H4 (cell line): ENCODE data around the gene ACOXL. TPM values are rescaled to one million over a fixed set of nuclear protein-coding genes. Genes with fewer than 3 reads are reported as not detected.

Source experiments
- DNase-seq: peaks from one replicate; pipeline ENCODE4 v3.0.0-alpha.2; 2015; ENCODE audit warnings: low spot score
- total RNA-seq: library from RNA; depleted of rRNA; stranded (reverse); fragments of >200 nt; shearing (Covaris generic); gene quantifications from 2 replicates; pipeline ENCODE4 v1.2.3, GENCODE V29; 2014

The ACOXL gene
- total RNA-seq, 1 experiment from 2014 or later, result not detected

DNA sequence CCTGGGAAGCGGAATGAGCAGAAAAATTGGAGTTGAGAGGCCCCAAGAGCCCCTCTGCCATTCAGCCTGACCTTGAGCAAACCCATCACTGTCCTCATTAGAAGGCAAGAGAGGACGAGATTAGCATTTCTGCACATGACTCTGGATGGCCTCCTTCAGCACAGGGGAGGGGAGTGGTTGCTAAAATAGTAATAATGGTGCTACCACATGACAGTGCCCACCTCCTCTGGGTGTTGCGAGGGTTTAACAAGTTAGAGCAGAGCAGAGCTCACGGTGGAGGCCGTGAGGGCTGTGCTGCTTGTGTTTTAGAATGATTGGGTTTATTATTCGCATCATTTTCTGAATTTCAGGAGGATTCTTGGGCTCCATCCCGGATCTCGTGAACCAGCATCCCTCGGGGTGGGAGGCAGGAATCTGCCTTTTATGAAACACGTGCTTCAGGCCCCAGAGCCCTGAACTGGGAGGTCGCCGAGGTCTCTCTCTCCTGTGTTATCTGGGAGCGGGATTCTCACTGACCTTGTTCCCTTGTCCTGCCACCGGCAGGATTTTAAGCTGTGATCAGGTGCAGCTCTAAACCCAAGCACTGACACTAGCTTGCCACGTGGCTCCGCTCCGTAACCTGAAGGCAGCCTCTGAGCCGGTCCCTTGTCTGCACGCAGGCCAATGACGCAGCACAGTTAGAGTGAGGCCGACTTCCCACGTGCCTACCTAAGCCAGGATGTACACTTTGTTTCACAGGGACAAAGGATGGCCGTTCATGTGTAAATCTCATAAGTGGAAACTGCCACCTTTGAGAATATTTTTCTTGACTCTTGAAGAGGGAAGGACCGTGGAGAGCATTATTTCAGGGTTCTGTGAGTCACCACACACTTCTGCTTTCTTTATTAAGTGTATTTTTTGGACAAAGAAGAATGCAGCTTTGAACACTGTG lies 142.3 kb downstream of the ACOXL start:
- DNase-seq, result no peak

DNA sequence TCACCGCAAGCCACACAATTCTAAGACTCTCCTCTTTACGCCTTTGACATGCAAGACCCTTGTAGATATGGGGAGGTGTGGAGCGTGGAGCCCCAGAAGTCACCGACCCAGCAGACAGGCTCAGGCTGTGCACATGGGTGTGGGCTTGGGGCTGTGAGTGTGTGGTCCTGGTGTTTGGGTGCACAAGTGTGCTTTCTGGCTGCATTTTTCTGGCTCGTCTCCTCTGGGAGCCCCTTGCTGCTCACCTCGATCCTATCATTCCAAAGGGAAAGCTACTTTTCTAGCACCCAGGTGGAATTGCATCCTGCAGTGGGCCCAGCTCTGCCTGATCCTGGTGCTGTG lies 143.0 kb downstream of the ACOXL start:
- no peak for DNase-seq

DNA sequence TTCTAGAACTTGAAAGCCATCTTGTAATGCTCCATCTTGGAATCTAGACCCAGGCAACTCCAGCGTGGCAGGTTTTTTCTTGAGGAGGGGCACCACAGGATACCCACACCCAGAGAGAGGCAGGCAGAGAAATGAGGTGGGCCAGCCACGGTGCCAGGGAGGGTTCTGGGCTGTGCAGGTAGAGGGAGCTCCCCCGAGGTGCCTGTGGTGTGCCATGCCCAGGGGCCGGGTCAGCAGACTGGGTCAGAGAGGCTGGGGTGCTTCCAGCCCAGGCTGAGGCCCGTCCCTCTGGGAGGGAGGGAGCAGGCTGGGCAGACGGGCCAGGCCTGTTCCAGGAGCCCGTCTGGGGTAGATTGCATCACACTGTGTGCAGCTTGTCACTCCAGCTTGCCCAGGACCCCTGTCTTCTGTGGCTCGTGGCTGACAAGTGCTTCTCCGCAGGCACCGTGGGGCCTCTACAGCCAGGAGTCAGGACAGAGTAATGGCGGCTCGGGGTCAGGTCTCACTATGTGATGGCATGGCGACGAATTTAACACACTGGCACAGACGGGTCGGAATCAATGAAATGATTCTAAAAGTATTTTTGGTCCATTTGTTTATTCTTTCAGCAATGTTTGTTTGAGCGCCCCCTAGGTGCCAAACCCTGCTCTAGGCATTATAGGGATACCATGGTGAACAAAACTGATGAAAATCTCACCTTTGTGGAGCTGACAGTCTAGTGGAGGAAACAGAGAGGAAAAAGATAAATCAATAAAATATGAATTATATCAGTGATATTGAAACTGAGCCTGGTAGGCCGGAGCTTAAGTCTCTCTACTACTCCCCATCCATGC lies 144.0 kb downstream of the ACOXL start:
- DNase-seq, result no peak

DNA sequence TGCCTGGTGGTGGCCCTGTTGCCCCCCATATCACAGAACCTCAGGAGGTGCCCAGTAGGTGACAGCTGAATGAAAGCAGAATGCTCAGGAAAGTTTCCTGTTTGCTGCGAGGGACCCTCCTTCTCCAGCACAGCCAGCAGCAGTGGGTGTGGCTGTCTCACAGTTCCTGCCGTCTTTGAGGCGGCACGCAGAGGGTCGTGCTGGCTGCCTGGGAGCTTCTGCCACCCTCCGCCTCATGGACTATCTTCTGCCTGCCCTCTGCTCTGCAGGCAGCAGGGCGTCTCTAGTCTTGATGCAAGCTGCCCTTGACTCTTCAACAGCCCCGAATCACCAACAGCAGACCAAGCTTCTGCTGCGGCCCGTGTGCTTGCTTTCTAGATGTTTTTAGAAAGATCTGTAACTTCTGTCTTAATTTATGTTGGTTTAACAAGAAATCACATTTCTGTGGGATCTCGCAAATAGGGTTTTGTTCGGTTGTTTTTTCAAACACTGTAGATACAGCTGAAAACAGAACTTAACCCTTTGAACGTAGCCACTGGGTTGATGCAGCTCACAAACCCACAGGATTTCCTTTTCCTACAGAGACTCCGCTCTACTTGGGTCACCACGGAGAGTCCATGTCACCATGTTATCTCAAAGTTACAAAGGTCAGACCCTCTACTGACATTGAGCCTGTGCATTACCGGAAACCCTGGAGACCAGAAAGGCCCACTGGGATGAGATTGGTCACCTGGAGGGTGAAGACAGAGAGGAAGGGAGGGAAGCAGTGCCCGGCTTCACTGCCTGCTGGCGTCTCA lies 144.9 kb downstream of the ACOXL start:
- no peak for DNase-seq

DNA sequence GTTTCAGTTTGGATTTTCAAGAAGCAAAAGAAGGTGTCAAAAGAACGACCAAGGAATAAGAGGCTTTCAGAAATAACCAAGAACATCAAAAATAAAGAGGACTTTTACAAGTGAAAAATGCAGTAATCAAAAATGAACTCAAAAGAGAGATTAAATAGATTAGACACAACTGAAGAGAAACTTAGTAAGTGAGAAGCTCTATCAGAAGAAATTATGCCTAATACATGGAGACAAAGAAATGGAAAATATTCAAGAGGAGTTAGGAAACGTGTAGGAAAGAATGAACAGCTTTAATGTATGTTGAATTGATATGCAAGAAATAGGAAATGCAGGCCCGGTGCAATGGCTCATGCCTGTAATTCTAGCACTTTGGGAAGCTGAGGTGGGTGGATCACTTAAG lies 145.8 kb downstream of the ACOXL start:
- DNase-seq, result no peak

DNA sequence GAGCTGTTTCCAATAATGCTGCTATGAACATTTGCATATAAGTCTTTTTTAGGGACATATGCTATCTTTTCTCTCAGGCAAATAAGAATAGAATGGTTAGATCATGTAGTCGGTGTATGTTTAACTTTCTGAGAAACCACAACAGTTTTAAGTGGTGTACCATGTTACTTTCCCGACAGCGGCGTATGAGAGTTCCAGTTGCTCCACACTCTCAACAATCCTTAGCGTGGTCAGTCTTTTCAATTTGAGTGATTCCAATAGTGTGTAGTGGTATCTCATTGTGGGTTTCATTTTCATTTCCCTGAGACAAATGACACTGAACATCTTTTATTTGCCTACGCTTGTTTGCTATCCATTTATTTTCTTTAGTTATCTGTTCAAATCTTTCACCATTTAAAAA lies 149.5 kb downstream of the ACOXL start:
- no peak for DNase-seq

DNA sequence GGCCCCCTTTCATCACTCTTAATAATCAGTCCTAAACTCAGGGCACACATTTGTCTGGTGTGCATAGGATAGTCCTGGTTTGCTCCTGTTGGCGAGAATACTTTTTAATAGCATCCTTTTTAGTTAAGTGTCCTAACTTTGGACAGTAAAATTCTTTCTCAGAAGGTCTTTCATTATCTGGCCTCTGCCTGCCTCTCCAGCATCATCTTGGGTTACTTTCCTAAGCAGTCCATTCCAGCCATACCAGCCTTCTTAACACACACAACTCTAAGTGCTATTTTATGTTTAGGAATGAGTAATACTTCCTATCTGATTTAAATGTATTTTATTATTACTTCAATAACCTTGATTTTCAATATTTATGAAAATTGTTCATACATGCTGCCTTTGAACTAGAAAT lies 151.0 kb downstream of the ACOXL start:
- DNase-seq, result no peak

DNA sequence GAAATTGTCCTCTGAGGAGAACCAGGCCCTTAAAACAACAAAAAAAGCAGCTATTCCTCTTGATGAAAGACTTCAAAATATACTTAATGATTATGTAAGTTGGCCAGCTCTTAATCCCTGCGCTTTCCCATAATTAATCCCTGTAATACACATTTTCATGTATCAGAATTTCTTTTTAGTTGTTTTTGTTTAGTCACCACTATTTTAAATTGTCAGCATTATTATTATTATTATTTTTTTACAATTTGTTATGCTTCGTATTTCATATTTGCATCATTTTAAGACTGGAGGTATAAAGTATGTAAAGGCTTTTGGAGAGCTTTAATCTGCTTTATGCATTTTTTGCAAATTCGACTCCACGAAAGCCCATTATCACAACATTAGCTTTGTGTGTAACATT lies 152.9 kb downstream of the ACOXL start:
- no peak for DNase-seq

DNA sequence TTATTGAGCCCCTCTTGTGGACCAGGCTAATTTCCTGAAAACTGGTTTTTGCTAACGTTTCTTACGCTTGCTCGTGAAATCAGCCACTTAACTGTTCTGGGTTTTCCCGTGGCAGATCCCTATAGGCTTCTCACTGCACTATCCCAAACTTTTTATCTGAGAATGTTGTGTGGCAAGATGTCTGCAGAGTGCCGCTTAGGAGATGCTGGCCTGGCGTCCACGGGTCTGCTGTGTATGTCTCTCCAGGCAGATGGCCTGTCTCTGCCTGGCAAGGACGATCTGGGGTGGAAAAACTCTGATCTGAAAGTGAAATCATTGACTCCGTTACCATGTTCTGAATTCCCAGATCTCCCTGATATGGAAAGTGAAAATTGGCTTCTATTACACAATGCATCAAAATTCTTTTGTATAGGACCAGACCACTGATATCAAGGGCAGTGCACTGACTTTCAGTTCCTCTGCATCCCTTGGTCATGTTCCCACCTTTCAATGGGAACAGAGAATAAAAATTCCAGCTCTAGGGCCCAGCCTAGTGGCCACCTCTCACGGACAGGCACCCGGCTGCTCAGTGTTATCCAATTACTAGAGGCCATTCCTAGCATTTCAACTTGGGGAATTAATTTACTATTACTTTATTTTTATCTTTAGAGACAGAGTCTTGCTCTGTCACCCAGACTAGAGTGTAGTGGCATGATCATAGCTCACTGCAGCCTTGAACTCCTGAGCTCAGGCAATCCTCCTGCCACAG lies 154.6 kb downstream of the ACOXL start:
- no peak for DNase-seq

DNA sequence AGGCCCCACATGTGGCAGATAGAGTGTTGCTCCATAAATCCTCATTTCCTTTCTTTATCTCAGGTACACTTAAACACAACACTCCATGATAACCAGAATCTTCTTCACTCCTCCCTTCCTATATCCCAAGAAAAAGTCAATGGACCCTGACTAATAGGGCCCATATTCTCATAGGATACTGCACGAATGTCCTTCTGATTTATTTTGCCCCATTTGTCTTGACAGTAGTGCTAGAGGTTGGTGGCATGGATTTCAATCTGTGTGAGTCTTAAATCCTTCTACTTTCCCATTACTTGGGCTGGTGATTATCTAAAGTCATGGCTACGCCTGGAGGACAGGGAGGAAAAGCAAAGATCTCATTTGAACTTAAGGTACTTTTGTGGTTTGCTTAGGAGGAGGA lies 156.0 kb downstream of the ACOXL start:
- DNase-seq, result no peak

DNA sequence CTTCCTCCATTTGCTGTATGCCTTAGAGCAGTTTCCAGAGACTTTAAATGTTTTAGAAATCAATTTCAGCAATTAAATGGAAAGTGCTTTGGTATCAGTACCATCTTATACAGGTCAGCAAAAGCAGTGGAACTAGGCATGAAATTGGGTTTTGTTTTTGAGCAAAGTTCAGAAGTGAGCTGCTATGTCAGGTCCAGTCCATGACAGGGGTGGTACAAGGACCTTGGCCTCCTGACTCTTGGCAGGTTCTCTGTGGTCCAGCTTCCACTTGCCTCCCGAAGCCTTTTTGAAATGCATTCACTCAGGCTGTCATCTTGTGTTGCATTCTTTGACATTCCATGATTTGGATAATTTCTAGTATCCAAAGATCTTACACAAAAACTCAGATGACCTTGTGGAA lies 159.3 kb downstream of the ACOXL start:
- no peak for DNase-seq

DNA sequence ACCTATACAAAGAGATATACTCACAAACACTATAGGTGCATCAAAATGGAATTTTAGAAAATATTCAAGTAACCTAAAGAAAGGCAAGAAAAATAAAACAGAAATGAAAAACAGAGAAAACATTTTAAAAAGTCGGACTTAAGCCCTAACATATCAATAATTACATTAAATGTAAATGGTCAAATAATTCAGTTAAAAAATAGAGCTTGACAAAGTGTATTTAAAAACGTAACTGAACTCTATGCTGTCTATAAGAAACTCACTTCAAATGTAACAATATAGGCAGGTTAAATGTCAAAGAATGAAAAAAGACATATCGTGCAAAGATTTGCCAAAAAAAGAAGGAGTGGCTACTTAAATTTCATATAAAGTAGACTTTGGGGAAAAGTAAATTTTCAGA lies 163.9 kb downstream of the ACOXL start:
- DNase-seq, result no peak

DNA sequence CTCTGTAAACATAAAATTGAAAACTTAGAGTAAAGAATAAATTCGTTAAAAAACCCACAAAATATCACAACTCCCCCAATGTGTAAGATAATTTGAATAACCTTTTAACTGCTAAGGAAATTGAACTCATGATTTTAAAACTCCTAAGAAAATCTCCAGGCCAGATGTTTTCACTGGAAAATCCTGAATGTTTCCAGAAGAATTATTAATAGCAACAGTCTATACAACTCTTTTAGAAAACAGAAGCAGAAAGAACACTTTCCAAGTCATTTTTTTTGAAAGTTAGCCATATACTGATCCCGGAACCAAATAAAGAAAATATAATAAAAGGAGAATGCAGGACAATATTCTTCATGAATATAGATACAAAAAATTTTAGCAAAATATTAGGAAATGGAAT lies 165.6 kb downstream of the ACOXL start:
- no peak for DNase-seq

DNA sequence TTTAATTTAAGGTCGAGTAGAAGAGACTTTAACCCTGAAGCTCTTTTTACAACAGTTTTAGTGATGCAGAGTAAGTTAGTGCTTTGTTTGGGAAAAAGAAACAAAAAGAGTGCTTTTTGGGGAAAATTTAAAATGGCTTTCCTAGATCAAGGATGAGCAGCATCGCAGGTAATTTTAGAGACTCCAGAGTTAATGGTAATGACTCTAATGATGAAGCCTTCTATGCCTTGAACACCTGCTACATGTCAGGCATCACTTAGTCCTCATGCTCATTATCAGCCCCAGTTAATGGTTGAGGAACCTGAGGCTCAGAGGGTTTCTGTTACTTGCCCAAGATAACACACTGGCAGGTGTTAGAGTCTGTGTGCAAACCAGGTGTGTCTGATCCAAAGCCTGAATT lies 167.8 kb downstream of the ACOXL start:
- DNase-seq, result no peak

DNA sequence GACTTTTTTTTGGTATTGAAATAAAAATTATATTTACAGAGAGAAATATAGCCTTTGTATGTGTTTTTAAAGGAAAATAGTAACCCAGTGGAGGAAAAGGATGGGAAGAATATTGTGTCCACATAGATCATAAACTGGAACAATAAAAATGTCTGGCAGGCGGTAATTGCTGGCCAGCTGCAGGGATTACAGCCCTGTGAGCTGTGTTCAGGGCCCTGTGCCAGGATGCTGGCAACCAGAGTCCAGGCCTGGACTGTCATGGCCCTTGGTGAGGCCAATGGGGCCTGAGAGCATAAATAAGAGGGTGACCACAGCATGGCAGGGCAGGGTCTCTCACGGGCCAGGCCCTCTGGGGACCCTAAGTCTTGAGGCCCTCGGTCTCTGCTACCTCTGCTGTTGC lies 171.2 kb downstream of the ACOXL start:
- no peak for DNase-seq

DNA sequence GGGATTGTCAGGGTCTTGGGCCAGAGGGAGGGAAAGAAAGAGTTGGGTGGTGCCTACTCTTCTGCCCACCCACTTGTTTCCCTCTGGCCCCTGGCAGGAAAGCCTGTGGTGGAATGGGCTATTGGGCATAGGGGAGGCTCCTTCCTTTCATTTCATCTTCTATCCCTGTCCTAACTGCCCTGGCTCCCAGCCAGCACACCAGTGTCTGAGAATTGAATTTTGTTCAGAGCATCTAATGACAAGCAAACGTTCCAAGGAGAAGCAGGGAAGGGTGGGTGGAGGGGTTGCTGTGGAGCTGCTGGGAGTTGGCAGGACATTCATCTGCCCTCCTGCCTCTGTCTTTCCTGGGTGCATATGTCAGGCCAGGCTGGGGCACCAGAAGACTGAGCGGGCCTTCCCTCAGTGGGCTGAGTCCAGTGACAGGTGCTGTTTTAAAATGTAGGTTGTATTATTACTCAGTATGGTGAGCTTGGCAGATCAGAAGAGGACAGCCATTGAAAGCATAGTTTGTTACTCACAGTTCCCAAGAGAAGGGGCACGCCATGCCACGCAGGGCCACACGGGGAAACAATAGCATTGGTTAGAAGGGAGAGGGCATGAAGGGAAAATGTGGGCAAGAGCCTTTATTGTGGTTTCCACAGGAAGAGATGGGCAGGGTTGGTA lies 171.9 kb downstream of the ACOXL start:
- no peak for DNase-seq

DNA sequence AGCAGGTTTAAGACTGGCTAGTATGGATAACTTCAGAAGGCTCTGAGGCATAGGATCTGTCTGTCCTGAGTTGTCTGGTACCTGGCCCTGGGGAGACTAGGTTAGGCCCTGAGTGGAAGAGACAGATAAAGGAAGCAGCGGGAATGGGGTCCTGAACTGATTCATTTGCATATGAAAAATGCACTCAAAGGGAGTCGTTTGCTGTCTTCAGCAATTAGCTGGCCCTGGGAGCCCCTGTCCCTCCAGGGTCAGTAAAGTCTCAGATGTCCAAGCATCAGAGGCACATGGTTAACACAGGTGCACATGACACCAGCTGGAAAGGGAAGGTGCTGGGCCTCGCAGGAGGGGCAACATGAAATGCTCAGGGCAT lies 172.4 kb downstream of the ACOXL start:
- DNase-seq, result no peak

DNA sequence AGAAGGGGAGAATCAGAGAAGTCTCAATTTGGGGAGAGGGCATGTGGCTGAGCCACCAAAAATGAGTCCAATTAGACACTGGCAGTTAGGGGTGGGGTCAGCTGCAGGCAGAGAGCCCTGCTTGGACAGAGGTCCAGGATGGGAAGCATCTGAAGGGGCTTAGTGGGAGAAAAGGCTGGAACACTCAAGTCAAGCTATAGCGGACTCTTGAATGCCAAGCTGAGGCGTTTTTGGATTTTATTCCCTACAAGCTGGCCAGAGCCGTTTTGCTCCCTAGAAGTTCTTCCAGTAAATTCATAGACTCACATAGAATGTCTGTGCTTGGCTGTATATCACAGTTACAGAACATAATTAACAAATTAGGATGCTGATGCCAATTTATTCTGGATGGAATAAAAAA lies 172.8 kb downstream of the ACOXL start:
- no peak for DNase-seq

DNA sequence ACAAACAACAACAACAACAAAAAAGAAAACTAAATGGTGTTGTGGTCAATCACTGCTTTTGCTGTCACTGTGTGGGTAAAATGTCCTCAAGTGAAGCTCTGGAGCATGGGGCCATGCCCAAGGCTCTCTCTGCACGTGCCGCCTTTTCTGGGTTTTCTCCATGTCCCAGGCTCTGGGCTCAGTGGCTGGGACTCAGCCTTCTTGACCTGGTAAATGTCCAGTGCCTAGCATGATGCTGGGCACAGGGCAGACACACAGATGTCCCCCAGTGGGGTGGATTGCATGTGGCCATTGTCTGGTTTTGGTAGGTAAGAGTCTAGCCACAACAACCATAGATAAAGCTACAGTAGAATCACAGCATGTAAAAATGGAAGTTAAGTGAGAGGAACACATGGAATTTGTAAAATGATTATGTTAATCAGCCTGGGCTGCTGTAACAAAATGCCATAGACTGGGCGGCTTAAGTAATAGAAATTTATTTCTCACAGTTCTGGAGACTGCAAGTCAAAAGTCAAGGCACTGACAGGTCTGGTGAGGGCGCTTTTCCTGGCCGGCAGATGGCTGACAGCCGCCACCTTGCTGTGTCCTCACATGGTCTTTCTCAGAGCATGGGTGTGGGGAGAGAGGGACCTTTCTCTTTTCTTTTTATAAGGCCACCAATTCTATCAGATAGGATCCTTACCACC lies 174.4 kb downstream of the ACOXL start:
- DNase-seq, result no peak

DNA sequence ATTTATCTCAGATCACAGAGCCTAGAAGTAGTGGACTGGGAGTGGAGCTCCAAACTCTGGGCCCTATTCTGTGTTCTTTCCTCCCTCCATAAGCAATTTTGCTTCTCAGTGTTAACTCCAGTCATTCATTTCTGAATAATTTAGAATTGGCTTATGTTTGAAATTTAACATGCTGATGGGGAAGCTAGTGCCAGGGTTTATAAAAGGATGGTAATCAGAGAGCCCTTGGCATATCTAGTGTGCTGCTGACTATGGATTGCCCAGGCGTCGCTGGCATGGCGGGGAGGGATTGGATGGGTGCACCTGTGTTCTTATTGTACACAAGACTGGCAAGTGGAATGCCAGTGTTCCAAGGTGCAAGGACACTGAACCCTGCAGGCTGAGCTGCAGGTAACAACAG lies 177.1 kb downstream of the ACOXL start:
- DNase-seq, result no peak

DNA sequence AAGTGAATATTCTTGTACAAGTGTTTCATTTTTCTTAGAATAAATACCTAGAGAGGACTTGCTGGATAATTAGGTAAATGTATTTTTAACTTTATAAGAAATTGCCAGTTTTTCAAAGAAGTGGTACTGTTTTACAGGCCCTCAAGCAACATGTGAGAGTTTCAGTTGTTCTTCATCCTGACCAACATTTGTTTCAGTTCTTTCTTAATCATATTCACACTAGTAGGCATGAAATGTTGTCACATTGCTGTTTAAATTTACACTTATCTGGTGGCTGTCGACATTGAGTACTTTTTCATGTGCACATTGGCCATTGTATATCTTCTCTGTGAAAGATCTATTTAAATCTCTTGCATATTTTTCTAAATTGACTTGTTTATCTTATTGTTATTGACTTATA lies 178.1 kb downstream of the ACOXL start:
- no peak for DNase-seq
